Measurements from ENCODE around the gene RNF220.

GRCh38 chr1:44489481-44489880, 84.4 kb downstream of the RNF220 start:
- TF ChIP-seq CTCF (IDR thresholded peaks at IDR 0.05) (no peak), POLR2A (IDR thresholded peaks at IDR 0.05) (no peak)
